ENCODE data around the gene STK11. TPM values are rescaled to one million over a fixed set of nuclear protein-coding genes. Genes with fewer than 3 reads are reported as not detected.

The STK11 gene
- total and polyA plus RNA-seq, 2 experiments from 2014 or later, result 19.4 to 96.5 TPM

GRCh38 chr19:1263188-1263587 lies 57.6 kb downstream of the STK11 start (continued):
- TF ChIP-seq CTCF (conservative IDR thresholded peaks at IDR 0.05; ENCODE audit: low read depth in 2 of 2) (no peak), NANOG (IDR thresholded peaks at IDR 0.05; ENCODE audit: borderline replicate concordance) (no peak), EZH2 (IDR thresholded peaks at IDR 0.05; ENCODE audit: low read depth, unreplicated experiment) (no peak)

- H3K4me1 Mint-ChIP-seq, result peaks cover 49% of the 10 kb centered on the region
- H3K9me3 Mint-ChIP-seq, result peaks cover 2% of the 10 kb centered on the region
Measured at GRCh38 chr19:1264801-1265614, 59.4 kb downstream of the STK11 start.

GRCh38 chr19:1265615-1266128 lies 60.1 kb downstream of the STK11 start:
- Histone ChIP-seq H4K20me1 (replicated peaks; ENCODE audit: insufficient read depth) (peaks cover 11% of the 10 kb centered on the region; the same call in 1 of the 2 replicates), H3K4me1 (ENCODE audit: insufficient read depth) (peaks cover 47% of the 10 kb centered on the region), H2AFZ (peak overlapping the region; percentile 32; the same call in 1 of the 2 replicates), H3K27ac (ENCODE audit: low read depth) (no peak overlapping the region), H3K4me2 (peak overlapping the region; percentile 95), H3F3A (replicated peaks; ENCODE audit: low read depth) (peaks cover 44% of the 10 kb centered on the region), H3K79me2 (replicated peaks; ENCODE audit: insufficient read depth) (peaks cover 16% of the 10 kb centered on the region), H3K4me3 (peak overlapping the region; percentile 94), H3K36me3 (ENCODE audit: insufficient read depth) (peaks cover 5% of the 10 kb centered on the region), H3K27me3 (ENCODE audit: insufficient read depth) (peaks cover 10% of the 10 kb centered on the region; the same call in 1 of the 2 replicates), H3K9me2 (ENCODE audit: insufficient read depth) (no peaks in the 10 kb centered on the region)
- H3K4me3 Mint-ChIP-seq, result peak overlapping the region; percentile 64
- H3K9me3 Mint-ChIP-seq, result peaks cover 2% of the 10 kb centered on the region
- peaks cover 54% of the 10 kb centered on the region for H3K4me1 Mint-ChIP-seq
- peaks cover 20% of the 10 kb centered on the region for H3K36me3 Mint-ChIP-seq (ENCODE audit: low read depth)
- peaks cover 45% of the 10 kb centered on the region for H3K27me3 Mint-ChIP-seq (ENCODE audit: insufficient read depth, low read depth, poor library complexity)
- H3K27ac Mint-ChIP-seq, result peak overlapping the region; percentile 96; the same call in 1 of the 2 replicates
- ATAC-seq, result 0 out of 3 replicates have a peak, but pooled peaks have one; percentile 0
- no peak for DNase-seq (ENCODE audit: low spot score)
- no peak for TF ChIP-seq ZNF331 (CRISPR knock-in tag; IDR thresholded peaks at IDR 0.05; ENCODE audit: low read depth)
- no peak for TF ChIP-seq CREB1 (CRISPR knock-in tag; IDR thresholded peaks at IDR 0.05; ENCODE audit: low read depth)
- no peak for TF ChIP-seq STAT1 (IDR thresholded peaks at IDR 0.05; ENCODE audit: unreplicated experiment)
- no peak for TF ChIP-seq REST (IDR thresholded peaks at IDR 0.05; ENCODE audit: unreplicated experiment)
- no peak for TF ChIP-seq EZH2 (IDR thresholded peaks at IDR 0.05; ENCODE audit: low read depth, unreplicated experiment)

More at GRCh38 chr19:1264801-1265614, 59.4 kb downstream of the STK11 start:
- Histone ChIP-seq H3K4me3 (peak overlapping the region; percentile 43; the same call in 1 of the 2 replicates), H3K79me2 (replicated peaks; ENCODE audit: insufficient read depth) (peaks cover 9% of the 10 kb centered on the region), H3K9me2 (ENCODE audit: insufficient read depth) (no peaks in the 10 kb centered on the region), H3K4me1 (ENCODE audit: insufficient read depth) (peaks cover 46% of the 10 kb centered on the region), H4K20me1 (replicated peaks; ENCODE audit: insufficient read depth) (0 out of 2 replicates have a peak, but pooled peaks cover 4% of the 10 kb centered on the region), H3K27me3 (ENCODE audit: insufficient read depth) (peaks cover 10% of the 10 kb centered on the region; the same call in 1 of the 2 replicates), H3F3A (replicated peaks; ENCODE audit: low read depth) (peaks cover 40% of the 10 kb centered on the region), H3K4me2 (peak overlapping the region; percentile 71), H2AFZ (no peak overlapping the region), H3K36me3 (ENCODE audit: insufficient read depth) (no peaks in the 10 kb centered on the region), H3K27ac (ENCODE audit: low read depth) (no peak overlapping the region)
- Mint-ChIP-seq H3K27me3 (ENCODE audit: insufficient read depth, low read depth, poor library complexity) (peaks cover 46% of the 10 kb centered on the region), H3K36me3 (ENCODE audit: low read depth) (peaks cover 13% of the 10 kb centered on the region), H3K4me3 (peak overlapping the region; percentile 52), H3K27ac (peak overlapping the region; percentile 96)
- ATAC-seq, result peak; percentile 9
- TF ChIP-seq CREB1 (CRISPR knock-in tag; IDR thresholded peaks at IDR 0.05; ENCODE audit: low read depth) (0 out of 2 replicates have a peak, but pooled peaks have one; percentile 15), ZNF114 (CRISPR knock-in tag; IDR thresholded peaks at IDR 0.05) (no peak), JUNB (IDR thresholded peaks at IDR 0.05; ENCODE audit: unreplicated experiment) (peak; percentile 43)
- DNase-seq (ENCODE audit: low spot score), result peak; percentile 87

All from GM23338 (cell line).